HEK293T (cell line): Measurements from ENCODE around the gene ACP4.
A peak's percentile ranks its signal among the peaks of the same experiment; 100 is the strongest.

Source experiments
- CTCF ChIA-PET: fragments of 350-600 bp; formaldehyde crosslinking; extraction: SDS; loops from one replicate; lab custom pipeline; 2021; ENCODE audit warnings: antibody characterized with exemption, inconsistent platforms; lab: Yijun Ruan, JAX
- POLR2A ChIA-PET: fragments of 350-600 bp; formaldehyde crosslinking; extraction: SDS; loops from one replicate; lab custom pipeline; 2020; ENCODE audit warnings: antibody characterized with exemption, inconsistent platforms; lab: Yijun Ruan, JAX
- DNase-seq: peaks from one replicate; pipeline ENCODE4 v3.0.0; 2012; ENCODE audit warnings: mixed read lengths; ENCODE audit errors: extremely low spot score
- ARNT ChIP-seq: fragments of 450-650 bp; IDR thresholded peaks from 2 replicates; pipeline ENCODE4 v1.6.1; 2017; ENCODE audit warnings: mild to moderate bottlenecking
- BHLHE40 ChIP-seq: fragments of 450-650 bp; IDR thresholded peaks from 2 replicates; pipeline ENCODE4 v1.6.1; 2016; ENCODE audit warnings: mild to moderate bottlenecking, moderate library complexity, borderline replicate concordance
- CTBP1 ChIP-seq: fragments of 450-650 bp; IDR thresholded peaks from 2 replicates; pipeline ENCODE4 v1.6.1; 2016; ENCODE audit warnings: borderline replicate concordance
- ELF4 ChIP-seq: fragments of 450-650 bp; IDR thresholded peaks from 2 replicates; pipeline ENCODE4 v1.6.1; 2017; ENCODE audit warnings: antibody characterized with exemption
- FOXA1 ChIP-seq: fragments of 450-650 bp; IDR thresholded peaks from 2 replicates; pipeline ENCODE4 v1.6.1; 2016; ENCODE audit warnings: mild to moderate bottlenecking
- FOXK2 ChIP-seq: fragments of 450-650 bp; IDR thresholded peaks from 2 replicates; pipeline ENCODE4 v1.6.1; 2016; ENCODE audit warnings: mild to moderate bottlenecking
- FOXM1 ChIP-seq: fragments of 450-650 bp; IDR thresholded peaks from 2 replicates; pipeline ENCODE4 v1.6.1; 2017; ENCODE audit warnings: mild to moderate bottlenecking, borderline replicate concordance
- HDGF ChIP-seq: fragments of 450-650 bp; IDR thresholded peaks from 2 replicates; pipeline ENCODE4 v1.6.1; 2017; ENCODE audit warnings: antibody characterized with exemption, borderline replicate concordance
- L3MBTL2 ChIP-seq: fragments of 450-650 bp; conservative IDR thresholded peaks from 2 replicates; pipeline ENCODE4 v1.6.1; 2016; ENCODE audit warnings: mild to moderate bottlenecking
- LEF1 ChIP-seq: fragments of 450-650 bp; IDR thresholded peaks from 2 replicates; pipeline ENCODE4 v1.6.1; 2017; ENCODE audit warnings: mild to moderate bottlenecking, borderline replicate concordance
- NFRKB ChIP-seq: fragments of 450-650 bp; IDR thresholded peaks from 2 replicates; pipeline ENCODE4 v1.6.1; 2016; ENCODE audit warnings: mild to moderate bottlenecking, moderate library complexity
- PKNOX1 ChIP-seq: fragments of 450-650 bp; IDR thresholded peaks from 2 replicates; pipeline ENCODE4 v1.6.1; 2016
- SP1 ChIP-seq: fragments of 450-650 bp; IDR thresholded peaks from 2 replicates; pipeline ENCODE4 v1.6.1; 2017
- SUZ12 ChIP-seq: fragments of 450-650 bp; IDR thresholded peaks from 2 replicates; pipeline ENCODE4 v1.6.1; 2016; ENCODE audit warnings: mild to moderate bottlenecking
- TARDBP ChIP-seq: fragments of 450-650 bp; IDR thresholded peaks from 2 replicates; pipeline ENCODE4 v1.6.1; 2016
- ZNF384 ChIP-seq: fragments of 450-650 bp; IDR thresholded peaks from 2 replicates; pipeline ENCODE4 v1.6.1; 2016

The ACP4 gene

GRCh38 chr19:50830266-50831025 lies 40.2 kb downstream of the ACP4 start:
- DNase-seq, result no peak
- ChIA-PET POLR2A (no interaction called here), CTCF (interaction anchor here (0.6 kb wide), 1 partner anchor 187 kb away, joined by 3 read pairs; no protein-coding TSS in a partner anchor)
- no peak for TF ChIP-seq PKNOX1
- no peak for TF ChIP-seq FOXM1
- no peak for TF ChIP-seq BHLHE40
- no peak for TF ChIP-seq FOXA1
- TF ChIP-seq L3MBTL2, result no peak
- no peak for TF ChIP-seq ZNF384
- no peak for TF ChIP-seq NFRKB
- no peak for TF ChIP-seq SUZ12
- no peak for TF ChIP-seq ARNT
- TF ChIP-seq LEF1, result no peak
- no peak for TF ChIP-seq SP1
- no peak for TF ChIP-seq FOXK2
- TF ChIP-seq TARDBP, result no peak
- TF ChIP-seq ELF4, result no peak
- TF ChIP-seq CTBP1, result no peak
- no peak for TF ChIP-seq HDGF

GRCh38 chr19:50831026-50831396 lies 40.8 kb downstream of the ACP4 start:
- ChIA-PET CTCF (no interaction called here), POLR2A (no interaction called here)
- TF ChIP-seq CTBP1 (no peak), TARDBP (no peak), BHLHE40 (no peak), ARNT (no peak), FOXM1 (no peak), PKNOX1 (no peak), SP1 (no peak), HDGF (no peak), LEF1 (no peak), L3MBTL2 (no peak), FOXA1 (no peak), FOXK2 (no peak)
- DNase-seq, result no peak

- no peak for DNase-seq
- TF ChIP-seq HDGF (no peak), FOXK2 (no peak), FOXA1 (no peak), SUZ12 (no peak), ELF4 (no peak), LEF1 (no peak), FOXM1 (no peak)
- CTCF ChIA-PET, result no interaction called here
- POLR2A ChIA-PET, result no interaction called here
These were observed 42.5 kb downstream of the ACP4 start for GRCh38 chr19:50832666-50833065.

GRCh38 chr19:50833117-50833801 lies 43.0 kb downstream of the ACP4 start, which contains the start of gene KLK15:
TSS of gene KLK15 (minus strand) at chr19:50833574. CDS start at chr19:50831492, 2,082 bp downstream.
- no peak for DNase-seq
- TF ChIP-seq TARDBP (no peak), L3MBTL2 (no peak), SUZ12 (no peak), ARNT (no peak), FOXA1 (no peak), ZNF384 (no peak), FOXK2 (no peak), FOXM1 (no peak)
- ChIA-PET POLR2A (no interaction called here), CTCF (no interaction called here)

- DNase-seq, result no peak
- TF ChIP-seq SUZ12 (no peak), ARNT (peak; percentile 58; the same call in 1 of the 2 replicates)
- ChIA-PET POLR2A (no interaction called here), CTCF (no interaction called here)
These were observed 43.6 kb downstream of the ACP4 start for GRCh38 chr19:50833802-50834167.

- DNase-seq, result no peak
- TF ChIP-seq PKNOX1, result no peak
- no peak for TF ChIP-seq LEF1
- no peak for TF ChIP-seq ARNT
- no peak for TF ChIP-seq L3MBTL2
- no peak for TF ChIP-seq HDGF
- TF ChIP-seq CTBP1, result no peak
- no peak for TF ChIP-seq ELF4
- ChIA-PET CTCF (no interaction called here), POLR2A (interaction anchor here (1.0 kb wide), 1 partner anchor 30 kb away, joined by 3 read pairs; no protein-coding TSS in a partner anchor)
These were observed 45.0 kb downstream of the ACP4 start for GRCh38 chr19:50835103-50835784.
